Measurements from ENCODE around the gene ZNF239. TPM values are rescaled to one million over a fixed set of nuclear protein-coding genes. Genes with fewer than 3 reads are reported as not detected.
A peak's percentile ranks its signal among the peaks of the same experiment; 100 is the strongest.

Gene ZNF239
- total and polyA plus RNA-seq, 4 donors, result 1.8 to 4.2 (median 2.8) TPM

GRCh38 chr10:43619368-43619767 lies 45.0 kb upstream of the ZNF239 start:
- Histone ChIP-seq H3K36me3 (ENCODE audit: control insufficient read depth in 4 of 4, insufficient read depth in 4 of 4, low read length in 4 of 4) (peaks cover under 1 to 18% (median 16%) of the 10 kb centered on the region in 4 donors), H3K4me1 (ENCODE audit: control insufficient read depth in 5 of 5, insufficient read depth in 5 of 5, low read length in 5 of 5) (no peaks in the 10 kb centered on the region), H3K9me3 (ENCODE audit: control insufficient read depth in 4 of 4, insufficient read depth in 3 of 4, low read length in 3 of 4) (peaks cover 0 to 14% (median 5%) of the 10 kb centered on the region in 4 donors), H3K27ac (ENCODE audit: low read depth in 1 of 2, low read length in 1 of 2) (no peak overlapping the region), H3K4me3 (no peak overlapping the region), H3K27me3 (ENCODE audit: control insufficient read depth in 3 of 3, insufficient read depth in 3 of 3, low read length in 2 of 3) (no peaks in the 10 kb centered on the region), H3K9ac (ENCODE audit: insufficient read depth in 1 of 2, low read length in 2 of 2) (no peak overlapping the region)
- no peak for TF ChIP-seq CTCF (IDR thresholded peaks at IDR 0.05; ENCODE audit: control extremely low read depth, extremely low read depth)
- no peak for ATAC-seq (ENCODE audit: insufficient read depth, low FRiP score)
- DNase-seq, result no peak
- 85 to 88% methylated on average over 2 of the region's 2 CpGs for WGBS, 2 donors

- WGBS, 2 donors, result 89 to 96% methylated on average over 6 of the region's 6 CpGs
- no peak overlapping the region for H3K4me3 ChIP-seq
- TF ChIP-seq CTCF (IDR thresholded peaks at IDR 0.05; ENCODE audit: control extremely low read depth, extremely low read depth), result no peak
- no peaks in the 10 kb centered on the region for H3K4me1 ChIP-seq (ENCODE audit: control insufficient read depth in 5 of 5, insufficient read depth in 5 of 5, low read length in 5 of 5)
- no peak for ATAC-seq (ENCODE audit: insufficient read depth, low FRiP score)
- peaks cover 0 to 15% (median 5%) of the 10 kb centered on the region in 4 donors for H3K9me3 ChIP-seq (ENCODE audit: control insufficient read depth in 4 of 4, insufficient read depth in 3 of 4, low read length in 3 of 4)
- no peak for DNase-seq
- H3K27ac ChIP-seq (ENCODE audit: low read depth in 1 of 2, low read length in 1 of 2), result no peak overlapping the region
- no peak overlapping the region for H3K9ac ChIP-seq (ENCODE audit: insufficient read depth in 1 of 2, low read length in 2 of 2)
- no peaks in the 10 kb centered on the region for H3K27me3 ChIP-seq (ENCODE audit: control insufficient read depth in 3 of 3, insufficient read depth in 3 of 3, low read length in 2 of 3)
- peaks cover 3 to 18% (median 16%) of the 10 kb centered on the region in 4 donors for H3K36me3 ChIP-seq (ENCODE audit: control insufficient read depth in 4 of 4, insufficient read depth in 4 of 4, low read length in 4 of 4)
These were observed 42.4 kb upstream of the ZNF239 start for GRCh38 chr10:43616697-43617370.

GRCh38 chr10:43610636-43611035 lies 36.2 kb upstream of the ZNF239 start:
- ATAC-seq (ENCODE audit: insufficient read depth, low FRiP score) (no peak), DNase-seq (no peak)
- Histone ChIP-seq H3K27ac (ENCODE audit: low read depth in 1 of 2, low read length in 1 of 2) (no peak overlapping the region), H3K4me1 (ENCODE audit: control insufficient read depth in 5 of 5, insufficient read depth in 5 of 5, low read length in 5 of 5) (peaks cover 0 to 7% (median 0%) of the 10 kb centered on the region in 5 donors), H3K4me3 (no peak overlapping the region), H3K9me3 (ENCODE audit: control insufficient read depth in 4 of 4, insufficient read depth in 3 of 4, low read length in 3 of 4) (peaks cover 0 to 5% (median 0%) of the 10 kb centered on the region in 4 donors), H3K36me3 (ENCODE audit: control insufficient read depth in 4 of 4, insufficient read depth in 4 of 4, low read length in 4 of 4) (peaks cover 0 to 7% (median 3%) of the 10 kb centered on the region in 4 donors), H3K27me3 (ENCODE audit: control insufficient read depth in 3 of 3, insufficient read depth in 3 of 3, low read length in 2 of 3) (no peaks in the 10 kb centered on the region), H3K9ac (ENCODE audit: insufficient read depth in 1 of 2, low read length in 2 of 2) (no peak overlapping the region)
- TF ChIP-seq CTCF (IDR thresholded peaks at IDR 0.05; ENCODE audit: control extremely low read depth, extremely low read depth), result no peak

- H3K27ac ChIP-seq (ENCODE audit: low read depth in 1 of 2, low read length in 1 of 2), result no peak overlapping the region
- H3K9ac ChIP-seq (ENCODE audit: insufficient read depth in 1 of 2, low read length in 2 of 2), result peak overlapping the region in 1 of 2 donors; percentile 16
- 73 to 79% methylated on average over 10 of the region's 10 CpGs for WGBS, 2 donors
These were observed 32.8 kb upstream of the ZNF239 start for GRCh38 chr10:43607199-43607573.

More at GRCh38 chr10:43607199-43607573, 32.8 kb upstream of the ZNF239 start:
- Histone ChIP-seq H3K4me1 (ENCODE audit: control insufficient read depth in 5 of 5, insufficient read depth in 5 of 5, low read length in 5 of 5) (peaks cover 0 to 7% (median 0%) of the 10 kb centered on the region in 5 donors), H3K4me3 (no peak overlapping the region), H3K27me3 (ENCODE audit: control insufficient read depth in 3 of 3, insufficient read depth in 3 of 3, low read length in 2 of 3) (no peaks in the 10 kb centered on the region), H3K36me3 (ENCODE audit: control insufficient read depth in 4 of 4, insufficient read depth in 4 of 4, low read length in 4 of 4) (peaks cover 0 to 4% (median 0%) of the 10 kb centered on the region in 4 donors), H3K9me3 (ENCODE audit: control insufficient read depth in 4 of 4, insufficient read depth in 3 of 4, low read length in 3 of 4) (no peaks in the 10 kb centered on the region)
- DNase-seq (no peak), ATAC-seq (ENCODE audit: insufficient read depth, low FRiP score) (no peak)
- TF ChIP-seq CTCF (IDR thresholded peaks at IDR 0.05; ENCODE audit: control extremely low read depth, extremely low read depth), result no peak

Measured in lung (tissue), 12 donors.